HG03521 (cell line): ENCODE results near the gene IFNL1.
"Not testable (repeated sequence)": the region's sequence is repeated elsewhere in the genome, so short reads cannot be mapped to it uniquely, and the experiment has no call there.

Experiments
- ATAC-seq: cut with Tn5 transposase; IDR thresholded peaks from one replicate; pipeline ENCODE4 v1.9.1; 2021; ENCODE audit warnings: mild to moderate bottlenecking, moderate library complexity; ENCODE audit not compliant: unreplicated experiment

IFNL1 gene

DNA sequence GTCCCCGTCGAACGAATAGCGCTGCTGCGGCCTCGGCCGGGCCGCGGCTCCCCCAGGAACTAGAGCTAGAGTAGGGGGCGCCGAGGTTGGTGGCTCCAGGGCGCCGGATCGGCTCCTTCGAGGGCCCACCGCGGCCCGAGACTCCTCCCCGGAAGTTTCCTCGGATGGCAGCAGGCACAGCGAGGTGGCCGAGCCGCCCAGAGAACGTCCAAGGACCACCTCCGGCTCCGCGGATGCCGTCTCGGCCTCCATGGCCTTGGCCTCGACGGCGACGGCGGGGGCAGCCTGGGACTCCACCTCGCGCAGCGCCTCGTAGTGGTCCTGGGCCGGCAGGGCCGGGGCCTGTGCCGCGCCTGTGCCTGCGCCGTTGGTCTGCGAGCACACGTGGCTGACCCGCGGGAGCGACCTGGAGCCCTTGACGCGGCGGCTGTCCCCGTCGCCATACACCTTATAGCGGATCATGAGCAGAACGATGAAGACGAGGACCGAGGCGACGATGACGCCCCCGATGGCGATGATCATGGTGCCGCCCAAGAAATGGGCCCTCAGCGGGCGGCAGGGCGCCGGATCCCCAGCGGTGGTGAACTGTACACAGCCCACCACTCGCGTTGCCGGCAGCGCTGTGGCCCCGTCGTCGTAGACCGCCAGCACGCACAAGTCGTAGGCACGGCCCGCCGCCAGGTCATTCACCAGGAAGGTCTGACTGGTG, 11.8 kb downstream of the IFNL1 start:
- ATAC-seq: no peak

DNA sequence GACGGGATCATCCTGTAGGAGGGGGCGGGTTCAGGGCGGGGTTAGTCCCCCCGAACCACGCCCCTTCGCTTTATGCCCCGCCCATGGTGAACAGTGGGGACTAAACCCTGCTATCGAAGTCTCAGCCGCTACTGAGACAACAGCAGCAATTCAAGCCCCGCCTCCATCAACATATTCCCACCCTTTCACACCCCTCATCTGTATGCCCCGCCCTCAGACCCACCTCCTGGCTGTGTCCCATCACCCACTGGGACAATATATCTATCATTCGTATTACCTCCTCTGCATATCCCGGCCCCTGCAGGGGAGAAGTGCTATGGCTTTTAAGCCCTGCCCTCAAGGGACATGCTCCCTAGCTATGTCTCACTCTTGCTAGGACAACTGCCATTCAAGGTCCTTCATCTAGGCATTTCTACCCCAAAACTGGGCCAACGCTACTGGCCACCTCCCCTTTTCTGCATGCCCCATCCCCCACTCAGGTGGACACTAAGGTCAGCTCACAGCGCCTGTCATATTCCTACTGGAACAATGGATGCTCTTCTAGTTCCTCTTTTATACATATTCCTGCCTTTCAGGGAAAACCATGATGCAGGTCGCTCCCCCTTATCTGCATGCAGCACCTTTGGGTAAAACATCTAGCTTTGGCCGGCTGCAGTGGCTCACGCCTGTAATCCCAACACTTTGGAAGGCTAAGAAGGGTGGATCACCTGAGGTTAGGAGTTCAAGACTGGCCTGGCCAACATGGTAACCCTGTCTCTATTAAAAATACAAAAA, 12.5 kb downstream of the IFNL1 start:
- no peak for ATAC-seq

DNA sequence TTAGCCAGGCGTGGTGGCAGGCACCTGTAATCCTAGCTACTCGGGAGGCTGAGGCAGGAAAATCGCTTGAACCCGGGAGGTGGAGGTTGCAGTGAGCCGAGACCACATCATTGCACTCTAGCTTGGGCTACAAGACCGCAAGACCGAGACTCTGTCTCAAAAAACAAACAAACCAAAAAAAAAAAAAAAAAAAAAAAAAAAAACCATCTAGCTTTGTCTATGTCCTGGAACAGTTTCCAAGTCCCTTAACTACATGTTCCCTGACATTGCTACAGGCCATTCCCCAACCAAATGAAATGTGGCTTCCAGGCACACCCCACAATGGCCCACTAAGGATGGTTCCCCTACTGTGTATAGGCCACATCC, 13.1 kb downstream of the IFNL1 start:
- ATAC-seq: not testable (repeated sequence)

DNA sequence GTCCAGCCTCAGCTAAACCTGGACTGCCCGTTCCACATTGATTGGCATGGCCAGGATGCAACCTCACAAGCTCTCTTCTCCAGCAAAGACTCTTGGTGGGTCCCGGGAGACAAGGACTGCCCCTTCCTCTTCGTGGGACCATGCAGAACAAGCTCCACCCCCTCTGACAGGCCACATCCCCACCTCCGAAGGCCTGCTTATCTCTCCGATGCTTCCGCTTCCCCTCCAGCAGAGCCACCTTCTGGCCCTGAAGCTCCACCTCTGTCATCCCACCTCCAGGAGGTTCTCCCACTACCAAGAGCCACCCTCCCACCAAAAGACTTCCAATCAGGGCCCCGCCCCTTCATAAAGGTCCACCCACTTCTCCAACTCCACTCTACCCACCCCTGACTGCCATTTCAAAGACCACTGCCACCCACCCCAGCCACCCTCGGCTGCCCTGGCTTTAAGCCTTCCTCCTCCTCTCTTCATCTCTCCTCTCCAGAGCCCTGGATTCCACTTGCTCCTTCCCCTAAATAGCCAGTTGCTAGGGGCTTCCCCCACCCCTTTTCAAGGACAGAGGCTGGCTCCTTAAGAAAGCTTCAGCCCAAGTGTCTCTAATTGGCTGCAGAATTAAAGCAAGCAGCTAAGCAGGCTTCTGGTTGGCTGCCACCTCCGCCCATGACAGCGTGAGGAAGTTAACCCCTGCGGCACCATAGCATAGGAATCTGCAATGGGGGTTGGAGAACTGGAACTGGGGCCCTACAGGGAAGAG, 14.5 kb downstream of the IFNL1 start:
- no peak for ATAC-seq

- no peak for ATAC-seq
Measured at GRCh38 chr19:39314016-39314728, 18.0 kb downstream of the IFNL1 start.

DNA sequence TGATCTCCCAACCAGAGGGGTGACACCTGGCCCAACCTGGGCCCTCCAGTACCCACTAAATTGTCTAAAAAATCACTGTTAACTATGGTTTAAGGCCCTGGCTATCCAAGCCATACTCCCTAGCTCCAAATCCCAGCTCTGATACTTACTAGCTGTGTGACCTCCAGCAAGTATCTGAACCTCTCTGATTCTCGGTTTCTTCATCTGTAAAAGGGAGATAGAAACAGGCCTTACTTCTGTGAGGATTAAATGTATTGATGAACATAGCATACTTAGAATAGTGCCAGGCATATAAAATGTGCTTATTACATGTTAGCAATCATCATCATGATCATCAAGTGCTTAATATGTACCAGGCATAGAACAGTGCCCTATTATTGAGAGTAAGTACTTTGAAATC, 19.7 kb downstream of the IFNL1 start:
- no peak for ATAC-seq

GRCh38 chr19:39316627-39317321, 20.6 kb downstream of the IFNL1 start:
- no peak for ATAC-seq

DNA sequence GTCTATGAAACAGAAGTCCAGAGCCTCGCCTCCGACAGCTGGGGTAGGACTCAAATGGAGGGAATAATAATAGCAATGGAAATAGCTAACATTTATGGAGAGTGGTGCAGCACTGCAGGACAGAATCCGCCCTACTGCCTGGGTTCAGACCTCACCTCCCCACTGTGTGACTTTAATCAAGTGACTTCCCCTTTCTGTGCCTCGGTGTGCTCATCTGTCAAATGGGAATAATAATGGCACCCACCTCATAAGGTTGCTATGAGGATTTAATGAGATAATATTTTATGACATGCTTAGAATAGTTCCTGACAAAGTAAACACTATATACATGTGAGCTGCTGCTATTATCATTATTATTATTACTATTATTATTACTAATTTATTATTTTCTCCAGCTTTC, 21.3 kb downstream of the IFNL1 start:
- ATAC-seq: no peak

- ATAC-seq: no peak
Measured at GRCh38 chr19:39318071-39318470, 21.9 kb downstream of the IFNL1 start.

DNA sequence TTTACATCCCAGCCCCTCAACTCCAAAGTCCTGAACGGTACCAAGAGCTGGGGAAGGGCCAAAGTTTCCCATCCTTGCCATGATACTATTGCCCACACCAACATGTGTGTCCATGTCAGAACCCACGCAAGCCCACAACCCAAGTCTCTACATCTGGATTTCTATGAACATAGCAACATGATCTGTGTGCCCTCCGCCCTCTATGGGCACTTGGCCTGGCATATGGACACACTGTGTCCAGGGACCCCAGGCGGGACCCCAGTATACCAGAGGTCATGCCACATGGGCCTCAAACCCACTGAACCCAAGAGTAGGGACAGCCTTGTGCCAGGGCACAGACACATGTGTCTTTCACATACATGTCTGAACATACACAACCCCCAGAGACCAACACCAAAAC, 22.5 kb downstream of the IFNL1 start:
- ATAC-seq: no peak

DNA sequence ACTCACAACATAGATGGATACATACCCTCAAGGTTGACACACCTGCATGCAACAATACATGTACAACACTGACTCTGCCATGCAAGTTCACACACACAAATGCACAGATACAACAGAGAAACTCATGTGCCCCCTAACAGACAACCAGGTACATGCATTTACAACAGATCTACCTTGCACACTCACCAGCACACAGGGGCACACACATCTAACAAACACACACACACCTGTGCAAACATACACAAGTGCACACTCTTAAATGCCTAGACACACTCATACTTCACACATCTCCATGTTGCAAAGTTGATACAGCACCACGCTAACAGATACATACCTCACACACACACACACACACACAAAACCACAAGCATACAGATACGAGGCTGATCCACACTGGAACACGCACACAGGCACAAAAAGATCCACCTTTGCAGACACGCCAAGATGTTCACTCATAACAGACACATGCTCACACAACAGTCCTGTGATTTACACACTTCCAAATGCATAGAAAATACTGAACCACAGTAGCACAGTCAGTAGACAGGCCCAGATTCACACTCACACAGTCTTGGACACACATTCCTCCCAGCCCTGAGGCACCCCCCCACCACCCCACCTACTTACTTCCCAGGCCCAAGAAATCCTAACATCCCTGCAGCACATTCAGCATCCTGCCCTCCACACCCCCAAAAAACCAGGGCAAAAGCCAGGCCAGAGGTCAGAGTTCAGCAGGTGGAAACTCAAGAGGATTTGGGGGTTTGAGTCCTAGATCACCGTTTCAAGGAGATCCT, 23.1 kb downstream of the IFNL1 start:
- ATAC-seq: no peak

GRCh38 chr19:39319892-39320248, 23.7 kb downstream of the IFNL1 start:
- no peak for ATAC-seq

- ATAC-seq: no peak
Measured at GRCh38 chr19:39321117-39321831, 25.1 kb downstream of the IFNL1 start.

DNA sequence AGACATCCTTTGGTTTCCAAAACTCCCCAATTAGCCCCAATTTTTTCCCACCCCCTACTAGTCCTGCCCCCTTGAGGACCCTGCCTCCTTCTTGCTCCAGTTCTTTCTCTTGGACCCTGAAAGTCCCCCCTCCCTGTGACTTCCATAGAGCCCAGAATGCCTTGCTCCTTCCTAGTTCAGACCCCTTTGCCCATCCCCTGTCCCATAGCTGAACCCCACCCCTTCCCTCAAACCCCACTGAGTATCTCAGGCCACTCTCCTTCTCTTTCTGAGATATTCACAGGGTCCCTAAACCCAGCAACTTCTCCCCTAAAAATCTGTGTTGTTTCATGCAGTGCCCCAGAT, 25.6 kb downstream of the IFNL1 start:
- ATAC-seq: no peak

DNA sequence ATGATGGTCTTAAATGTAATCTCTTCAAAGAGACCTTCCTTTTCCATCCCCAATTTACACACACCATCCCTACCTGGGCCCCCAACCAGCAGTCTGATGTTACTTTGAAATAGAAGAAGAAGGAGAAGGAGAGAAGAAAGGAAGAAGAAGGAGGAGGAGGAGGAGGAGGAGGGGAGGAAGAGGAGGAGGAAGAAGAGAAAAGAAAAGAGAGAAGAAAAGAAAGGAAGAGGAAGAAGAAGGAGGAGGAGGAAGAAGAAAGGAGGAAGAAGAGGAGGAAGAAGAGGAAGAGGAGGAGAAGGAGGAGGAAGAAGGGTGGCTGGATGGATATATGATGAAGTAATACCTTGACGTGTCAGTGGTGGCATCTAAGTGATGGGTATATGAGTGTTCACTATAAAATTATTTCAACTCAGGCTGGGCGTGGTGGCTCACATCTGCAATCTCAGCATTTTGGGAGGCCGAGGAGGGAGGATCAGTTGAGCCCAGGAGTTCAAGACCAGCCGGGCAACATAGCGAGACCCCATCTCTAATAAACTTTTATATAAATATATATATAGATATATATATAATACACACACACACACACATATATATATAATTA, 28.1 kb downstream of the IFNL1 start:
- ATAC-seq: no peak

- no peak for ATAC-seq
Measured at GRCh38 chr19:39325778-39326665, 29.8 kb downstream of the IFNL1 start.

GRCh38 chr19:39327363-39328045, 31.3 kb downstream of the IFNL1 start:
- ATAC-seq: no peak
